ENCODE data around the gene EPS8L3. TPM values are rescaled to one million over a fixed set of nuclear protein-coding genes. Genes with fewer than 3 reads are reported as not detected.

Gene EPS8L3
- polyA plus RNA-seq, 1 donor (not counting 4 experiments of a cell fraction or from before 2014, with no cell fraction given) = not detected

DNA sequence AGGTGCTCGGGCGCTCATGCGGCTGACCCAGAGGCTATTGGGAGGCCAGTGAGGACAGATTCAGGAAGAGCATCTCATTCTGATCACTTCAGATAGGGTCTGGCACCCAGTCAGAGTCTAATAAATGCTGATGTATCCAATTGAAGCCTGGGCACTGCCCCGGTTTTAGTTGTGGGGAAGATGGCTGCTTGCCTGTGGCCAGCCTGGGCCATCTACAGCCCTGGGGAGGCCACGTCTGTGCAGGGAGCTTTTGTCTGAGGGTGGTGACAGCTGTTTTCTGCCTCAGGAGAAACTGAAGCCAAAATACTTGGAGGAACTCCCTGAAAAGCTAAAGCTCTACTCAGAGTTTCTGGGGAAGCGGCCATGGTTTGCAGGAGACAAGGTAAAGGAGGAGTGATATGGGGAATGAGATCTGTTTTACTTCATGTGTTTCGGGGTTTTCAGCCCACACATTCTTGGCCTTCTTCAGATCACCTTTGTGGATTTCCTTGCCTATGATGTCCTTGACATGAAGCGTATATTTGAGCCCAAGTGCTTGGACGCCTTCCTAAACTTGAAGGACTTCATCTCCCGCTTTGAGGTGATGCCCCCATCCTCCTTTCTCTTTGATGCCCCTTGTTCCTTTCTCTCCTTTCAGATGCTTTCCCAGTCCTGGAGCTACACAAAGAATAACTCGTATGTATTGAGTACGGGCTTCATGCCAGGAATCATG, 48.9 kb downstream of the EPS8L3 start:
- Histone ChIP-seq H2AFZ (ENCODE audit: control insufficient read depth, low read length) (no peak overlapping the region), H3K36me3 (ENCODE audit: control insufficient read depth in 2 of 2, extremely low read depth in 1 of 2, insufficient read depth in 2 of 2, low read length in 2 of 2) (no peaks in the 10 kb centered on the region), H3K9me1 (ENCODE audit: control insufficient read depth, extremely low read depth, insufficient read depth, low read length) (no peaks in the 10 kb centered on the region), H3K27me3 (ENCODE audit: control insufficient read depth, extremely low read depth, insufficient read depth, low read length) (no peaks in the 10 kb centered on the region), H3K4me3 (ENCODE audit: control insufficient read depth in 2 of 3, extremely low read depth in 1 of 3, insufficient read depth in 2 of 3, low read depth in 1 of 3, low read length in 3 of 3) (no peak overlapping the region), H3K27ac (ENCODE audit: control insufficient read depth, insufficient read depth, low read length) (no peak overlapping the region), H3K9me3 (ENCODE audit: control insufficient read depth, low read depth, low read length) (no peaks in the 10 kb centered on the region), H3K4me1 (ENCODE audit: control insufficient read depth, extremely low read depth, insufficient read depth, low read length) (peaks cover 35% of the 10 kb centered on the region), H3K79me2 (ENCODE audit: control insufficient read depth, insufficient read depth, low read length) (no peaks in the 10 kb centered on the region), H3K4me2 (ENCODE audit: control insufficient read depth, extremely low read depth, insufficient read depth, low read depth, low read length) (no peak overlapping the region), H4K20me1 (ENCODE audit: control insufficient read depth, extremely low read depth, insufficient read depth, low read length) (no peaks in the 10 kb centered on the region), H3K9ac (ENCODE audit: control insufficient read depth, extremely low read depth, insufficient read depth, low read length) (no peak overlapping the region)
- TF ChIP-seq EZH2 (IDR thresholded peaks at IDR 0.05; ENCODE audit: low read length) = no peak
- TF ChIP-seq, protein P1, sequence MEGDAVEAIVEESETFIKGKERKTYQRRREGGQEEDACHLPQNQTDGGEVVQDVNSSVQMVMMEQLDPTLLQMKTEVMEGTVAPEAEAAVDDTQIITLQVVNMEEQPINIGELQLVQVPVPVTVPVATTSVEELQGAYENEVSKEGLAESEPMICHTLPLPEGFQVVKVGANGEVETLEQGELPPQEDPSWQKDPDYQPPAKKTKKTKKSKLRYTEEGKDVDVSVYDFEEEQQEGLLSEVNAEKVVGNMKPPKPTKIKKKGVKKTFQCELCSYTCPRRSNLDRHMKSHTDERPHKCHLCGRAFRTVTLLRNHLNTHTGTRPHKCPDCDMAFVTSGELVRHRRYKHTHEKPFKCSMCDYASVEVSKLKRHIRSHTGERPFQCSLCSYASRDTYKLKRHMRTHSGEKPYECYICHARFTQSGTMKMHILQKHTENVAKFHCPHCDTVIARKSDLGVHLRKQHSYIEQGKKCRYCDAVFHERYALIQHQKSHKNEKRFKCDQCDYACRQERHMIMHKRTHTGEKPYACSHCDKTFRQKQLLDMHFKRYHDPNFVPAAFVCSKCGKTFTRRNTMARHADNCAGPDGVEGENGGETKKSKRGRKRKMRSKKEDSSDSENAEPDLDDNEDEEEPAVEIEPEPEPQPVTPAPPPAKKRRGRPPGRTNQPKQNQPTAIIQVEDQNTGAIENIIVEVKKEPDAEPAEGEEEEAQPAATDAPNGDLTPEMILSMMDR (optimal IDR thresholded peaks at IDR 0.05 in 1 of 3, IDR thresholded peaks at IDR 0.05 in 1 of 3, conservative IDR thresholded peaks at IDR 0.05 in 1 of 3; ENCODE audit: extremely low read depth in 1 of 3, insufficient read depth in 2 of 3, low read length in 3 of 3) = no peak
- DNase-seq (ENCODE audit: low read depth, low spot score) = no peak
- FAIRE-seq = no peak
- dilution Hi-C loops (cut with MboI; ENCODE audit: extremely low pct_ligation_motif_present, low sequenced_read_pairs) = no loop called here

DNA sequence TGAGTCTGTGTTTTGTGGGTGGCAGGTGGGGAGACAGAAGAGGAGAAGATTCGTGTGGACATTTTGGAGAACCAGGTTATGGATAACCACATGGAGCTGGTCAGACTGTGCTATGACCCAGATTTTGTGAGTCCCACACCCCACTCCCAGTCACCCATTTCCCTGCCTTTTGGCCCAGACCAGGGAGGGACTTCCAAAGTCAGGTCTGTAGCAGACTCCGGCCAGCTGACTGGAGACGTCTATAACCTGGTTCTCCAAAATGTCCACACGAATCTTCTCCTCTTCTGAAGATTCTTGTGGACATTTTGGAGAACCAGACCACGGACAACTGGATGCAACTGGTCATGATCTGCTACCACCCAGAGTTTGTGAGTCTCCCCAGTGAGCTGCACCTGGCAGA, 50.1 kb downstream of the EPS8L3 start:
- Histone ChIP-seq H3K9ac (ENCODE audit: control insufficient read depth, extremely low read depth, insufficient read depth, low read length) (no peak overlapping the region), H4K20me1 (ENCODE audit: control insufficient read depth, extremely low read depth, insufficient read depth, low read length) (no peaks in the 10 kb centered on the region), H3K9me1 (ENCODE audit: control insufficient read depth, extremely low read depth, insufficient read depth, low read length) (no peaks in the 10 kb centered on the region), H2AFZ (ENCODE audit: control insufficient read depth, low read length) (no peak overlapping the region), H3K4me1 (ENCODE audit: control insufficient read depth, extremely low read depth, insufficient read depth, low read length) (peaks cover 23% of the 10 kb centered on the region), H3K79me2 (ENCODE audit: control insufficient read depth, insufficient read depth, low read length) (no peaks in the 10 kb centered on the region), H3K9me3 (ENCODE audit: control insufficient read depth, low read depth, low read length) (no peaks in the 10 kb centered on the region), H3K27ac (ENCODE audit: control insufficient read depth, insufficient read depth, low read length) (no peak overlapping the region), H3K4me2 (ENCODE audit: control insufficient read depth, extremely low read depth, insufficient read depth, low read depth, low read length) (no peak overlapping the region), H3K4me3 (ENCODE audit: control insufficient read depth in 2 of 3, extremely low read depth in 1 of 3, insufficient read depth in 2 of 3, low read depth in 1 of 3, low read length in 3 of 3) (no peak overlapping the region), H3K36me3 (ENCODE audit: control insufficient read depth in 2 of 2, extremely low read depth in 1 of 2, insufficient read depth in 2 of 2, low read length in 2 of 2) (no peaks in the 10 kb centered on the region), H3K27me3 (ENCODE audit: control insufficient read depth, extremely low read depth, insufficient read depth, low read length) (no peaks in the 10 kb centered on the region)
- FAIRE-seq (no peak), DNase-seq (ENCODE audit: low read depth, low spot score) (no peak)
- TF ChIP-seq, protein P1 (optimal IDR thresholded peaks at IDR 0.05 in 1 of 3, IDR thresholded peaks at IDR 0.05 in 1 of 3, conservative IDR thresholded peaks at IDR 0.05 in 1 of 3; ENCODE audit: extremely low read depth in 1 of 3, insufficient read depth in 2 of 3, low read length in 3 of 3) = no peak
- no peak for TF ChIP-seq EZH2 (IDR thresholded peaks at IDR 0.05; ENCODE audit: low read length)
- dilution Hi-C loops (cut with MboI; ENCODE audit: extremely low pct_ligation_motif_present, low sequenced_read_pairs) = no loop called here

Measured in keratinocyte (primary cell).